ENCODE data around the gene SLC35F2.
"Not testable (repeated sequence)": the region's sequence is repeated elsewhere in the genome, so short reads cannot be mapped to it uniquely, and the experiment has no call there.

SLC35F2 gene

GRCh38 chr11:107858217-107859070, at the start of gene SLC35F2:
TSS of gene SLC35F2 (minus strand) at chr11:107858787. CDS start at chr11:107858767, 20 bp downstream.
- Mint-ChIP-seq H3K9me3 (no peaks in the 10 kb centered on the region), H3K27ac (peak within 1 kb of the TSS; percentile 95), H3K27me3 (no peaks in the 10 kb centered on the region), H3K4me3 (peak within 1 kb of the TSS; percentile 98), H3K4me1 (ENCODE audit: low read depth) (peaks cover 40% of the 10 kb centered on the region), H3K36me3 (ENCODE audit: low read depth) (peaks cover 29% of the 10 kb centered on the region)
- DNase-seq: peak; percentile 83

- no peak for DNase-seq
- H3K36me3 Mint-ChIP-seq (ENCODE audit: low read depth): no peaks in the 10 kb centered on the region
- H3K27me3 Mint-ChIP-seq: peaks cover 22% of the 10 kb centered on the region
- H3K4me1 Mint-ChIP-seq (ENCODE audit: low read depth): no peaks in the 10 kb centered on the region
- no peak overlapping the region for H3K4me3 Mint-ChIP-seq
- H3K9me3 Mint-ChIP-seq: no peaks in the 10 kb centered on the region
- no peak overlapping the region for H3K27ac Mint-ChIP-seq
Observed at GRCh38 chr11:107908211-107908610, 49.6 kb upstream of the SLC35F2 start.

GRCh38 chr11:107898270-107898669, 39.7 kb upstream of the SLC35F2 start:
- DNase-seq: no peak
- no peak overlapping the region for H3K27ac Mint-ChIP-seq

GRCh38 chr11:107882095-107882820, 23.7 kb upstream of the SLC35F2 start:
- no peak overlapping the region for H3K4me3 Mint-ChIP-seq
- no peaks in the 10 kb centered on the region for H3K9me3 Mint-ChIP-seq
- no peak for DNase-seq
- H3K36me3 Mint-ChIP-seq (ENCODE audit: low read depth): no peaks in the 10 kb centered on the region
- H3K27me3 Mint-ChIP-seq: peaks cover 9% of the 10 kb centered on the region
- H3K27ac Mint-ChIP-seq: no peak overlapping the region
- H3K4me1 Mint-ChIP-seq (ENCODE audit: low read depth): no peaks in the 10 kb centered on the region

More at GRCh38 chr11:107898270-107898669, 39.7 kb upstream of the SLC35F2 start:
- no peaks in the 10 kb centered on the region for H3K9me3 Mint-ChIP-seq
- H3K4me3 Mint-ChIP-seq: no peak overlapping the region
- H3K4me1 Mint-ChIP-seq (ENCODE audit: low read depth): no peaks in the 10 kb centered on the region
- H3K36me3 Mint-ChIP-seq (ENCODE audit: low read depth): no peaks in the 10 kb centered on the region
- no peaks in the 10 kb centered on the region for H3K27me3 Mint-ChIP-seq

GRCh38 chr11:107881471-107881870, 22.9 kb upstream of the SLC35F2 start:
- H3K4me3 Mint-ChIP-seq; H3K27me3 Mint-ChIP-seq; H3K36me3 Mint-ChIP-seq (ENCODE audit: low read depth); DNase-seq; H3K9me3 Mint-ChIP-seq; H3K4me1 Mint-ChIP-seq (ENCODE audit: low read depth); H3K27ac Mint-ChIP-seq: not testable (repeated sequence)

- Mint-ChIP-seq H3K27me3 (no peaks in the 10 kb centered on the region), H3K27ac (no peak overlapping the region), H3K4me3 (no peak overlapping the region), H3K9me3 (no peaks in the 10 kb centered on the region), H3K4me1 (ENCODE audit: low read depth) (no peaks in the 10 kb centered on the region), H3K36me3 (ENCODE audit: low read depth) (no peaks in the 10 kb centered on the region)
- DNase-seq: no peak
Observed at GRCh38 chr11:107876141-107876540, 17.6 kb upstream of the SLC35F2 start.

GRCh38 chr11:107864591-107864990, 6.0 kb upstream of the SLC35F2 start:
- H3K4me3 Mint-ChIP-seq: no peak overlapping the region
- no peak for DNase-seq
- no peaks in the 10 kb centered on the region for H3K36me3 Mint-ChIP-seq (ENCODE audit: low read depth)
- H3K27ac Mint-ChIP-seq: no peak overlapping the region
- no peaks in the 10 kb centered on the region for H3K9me3 Mint-ChIP-seq
- peaks cover 9% of the 10 kb centered on the region for H3K4me1 Mint-ChIP-seq (ENCODE audit: low read depth)
- no peaks in the 10 kb centered on the region for H3K27me3 Mint-ChIP-seq

- Mint-ChIP-seq H3K27me3 (no peaks in the 10 kb centered on the region), H3K9me3 (no peaks in the 10 kb centered on the region), H3K4me1 (ENCODE audit: low read depth) (peaks cover 30% of the 10 kb centered on the region), H3K36me3 (ENCODE audit: low read depth) (peaks cover 15% of the 10 kb centered on the region), H3K27ac (no peak overlapping the region), H3K4me3 (peak overlapping the region; percentile 27)
- no peak for DNase-seq
Observed at GRCh38 chr11:107860688-107861087, 2.1 kb upstream of the SLC35F2 start.

- H3K27me3 Mint-ChIP-seq, H3K27ac Mint-ChIP-seq, H3K9me3 Mint-ChIP-seq, DNase-seq: not testable (repeated sequence)
- H3K36me3 Mint-ChIP-seq (ENCODE audit: low read depth): peaks cover 19% of the 10 kb centered on the region
- H3K4me1 Mint-ChIP-seq (ENCODE audit: low read depth): peaks cover 34% of the 10 kb centered on the region
- H3K4me3 Mint-ChIP-seq: peak overlapping the region; percentile 98
Observed at GRCh38 chr11:107860240-107860620, 1.6 kb upstream of the SLC35F2 start.

- Mint-ChIP-seq H3K9me3 (no peaks in the 10 kb centered on the region), H3K4me1 (ENCODE audit: low read depth) (peaks cover 39% of the 10 kb centered on the region), H3K27ac (peak overlapping the region; percentile 95), H3K27me3 (no peaks in the 10 kb centered on the region), H3K4me3 (peak overlapping the region; percentile 98), H3K36me3 (ENCODE audit: low read depth) (peaks cover 25% of the 10 kb centered on the region)
- peak; percentile 57 for DNase-seq
Observed at GRCh38 chr11:107859459-107860239, 1.1 kb upstream of the SLC35F2 start.

- H3K27ac Mint-ChIP-seq: peak overlapping the region; percentile 95
- DNase-seq: no peak
- H3K9me3 Mint-ChIP-seq: no peaks in the 10 kb centered on the region
- H3K4me1 Mint-ChIP-seq (ENCODE audit: low read depth): peaks cover 42% of the 10 kb centered on the region
- H3K27me3 Mint-ChIP-seq: no peaks in the 10 kb centered on the region
- H3K36me3 Mint-ChIP-seq (ENCODE audit: low read depth): peaks cover 31% of the 10 kb centered on the region
- H3K4me3 Mint-ChIP-seq: peak overlapping the region; percentile 98
Observed at GRCh38 chr11:107857550-107858216, 904 bp downstream of the SLC35F2 start.

- Mint-ChIP-seq H3K9me3 (no peaks in the 10 kb centered on the region), H3K4me3 (peak overlapping the region; percentile 98), H3K4me1 (ENCODE audit: low read depth) (peaks cover 42% of the 10 kb centered on the region), H3K36me3 (ENCODE audit: low read depth) (peaks cover 31% of the 10 kb centered on the region), H3K27ac (no peak overlapping the region), H3K27me3 (no peaks in the 10 kb centered on the region)
- no peak for DNase-seq
Observed at GRCh38 chr11:107856981-107857517, 1.5 kb downstream of the SLC35F2 start.

GRCh38 chr11:107856180-107856980, 2.2 kb downstream of the SLC35F2 start:
- Mint-ChIP-seq H3K27ac (peak overlapping the region; percentile 73), H3K36me3 (ENCODE audit: low read depth) (peaks cover 36% of the 10 kb centered on the region), H3K4me1 (ENCODE audit: low read depth) (peaks cover 44% of the 10 kb centered on the region), H3K9me3 (no peaks in the 10 kb centered on the region), H3K27me3 (no peaks in the 10 kb centered on the region), H3K4me3 (peak overlapping the region; percentile 98)
- no peak for DNase-seq

All from activated T-cell treated with anti-CD3 and anti-CD28 coated beads, Interleukin-2, amount 50 U/mL, for 24 hours (primary cell).